A549 (cell line): ENCODE measurements around the gene MADCAM1. TPM values are rescaled to one million over a fixed set of nuclear protein-coding genes. Genes with fewer than 3 reads are reported as not detected.

Experiments
- ATAC-seq, 2 experiments: fragments of 200-7000 bp in 1 of 2; fragments of >200 bp in 1 of 2; cut with Nextera tagmentation in 1 of 2; cut with Tn5 transposase in 1 of 2; 3 replicates each; pipeline versions ENCODE4 v1.8.0 to v1.9.1; 2018 to 2020; ENCODE audit warnings: mild to moderate bottlenecking in 1 of 2, moderate library complexity in 1 of 2
- CTCF ChIA-PET: fragments of 300-600 bp; sonication (Branson Sonifier 250); formaldehyde crosslinking; extraction: SDS; loops from one replicate; lab custom pipeline; 2021; ENCODE audit warnings: antibody characterized with exemption, inconsistent platforms; lab: Yijun Ruan, JAX
- POLR2A ChIA-PET: fragments of 350-600 bp; formaldehyde crosslinking; extraction: SDS; loops from one replicate; lab custom pipeline; 2021; ENCODE audit warnings: antibody characterized with exemption, inconsistent platforms; lab: Yijun Ruan, JAX
- DNase-seq, 2 experiments: peaks; one replicate each; pipeline versions ENCODE4 v3.0.0 to v3.0.0-alpha.2; 2011 to 2016; ENCODE audit warnings: low read depth in 1 of 2, low spot score in 1 of 2
- FAIRE-seq: peaks from 2 replicates; lab custom pipeline; 2011; peaks lifted over from hg19 to GRCh38; lab: Jason Lieb, UNC
- H3K27ac ChIP-seq, 2 experiments: fragments of >200 bp; sonication (Bioruptor Twin); formaldehyde crosslinking; 3 replicates each; pipeline ENCODE4 v1.5.1; 2016 to 2017
- H3K4me1 ChIP-seq: fragments of >200 bp; sonication (Bioruptor Twin); formaldehyde crosslinking; 3 replicates; pipeline ENCODE4 v1.6.1; 2016
- H3K4me2 ChIP-seq: fragments of >200 bp; sonication (Bioruptor Twin); formaldehyde crosslinking; 3 replicates; pipeline ENCODE4 v1.6.1; 2016
- H3K4me3 ChIP-seq: fragments of >200 bp; sonication (Bioruptor Twin); formaldehyde crosslinking; 3 replicates; pipeline ENCODE4 v1.5.1; 2016
- H3K9me3 ChIP-seq: fragments of >200 bp; sonication (Bioruptor Twin); formaldehyde crosslinking; 3 replicates; pipeline ENCODE4 v1.6.1; 2016
- BCL3 ChIP-seq: fragments of >200 bp; sonication (Bioruptor Twin); formaldehyde crosslinking; IDR thresholded peaks from 3 replicates; pipeline ENCODE4 v1.6.1; 2016
- CBX2 ChIP-seq: fragments of 200-600 bp; sonication (generic); IDR thresholded peaks from 2 replicates; pipeline ENCODE4 v1.6.1; 2016; ENCODE audit warnings: low read depth, mild to moderate bottlenecking, borderline replicate concordance
- CTCF ChIP-seq: fragments of >200 bp; sonication (Bioruptor Twin); formaldehyde crosslinking; IDR thresholded peaks from 3 replicates; pipeline ENCODE4 v1.5.1; 2016
- GATA3 ChIP-seq: IDR thresholded peaks from 2 replicates; pipeline ENCODE4 v1.6.1; 2012; ENCODE audit warnings: borderline replicate concordance
- HMGXB4 ChIP-seq: fragments of 250-450 bp; sonication (Bioruptor Pico); IDR thresholded peaks from 2 replicates; pipeline ENCODE4 v1.5.0; 2021; ENCODE audit warnings: mild to moderate bottlenecking, moderate library complexity, borderline replicate concordance
- HOXB13 ChIP-seq: fragments of 250-450 bp; sonication (Bioruptor Pico); IDR thresholded peaks from 2 replicates; pipeline ENCODE4 v1.5.0; 2020; ENCODE audit warnings: low read depth, mild to moderate bottlenecking, moderate library complexity
- HOXB5 ChIP-seq: fragments of 250-450 bp; sonication (Bioruptor Pico); IDR thresholded peaks from 2 replicates; pipeline ENCODE4 v1.5.0; 2020; ENCODE audit warnings: mild to moderate bottlenecking, moderate library complexity
- JUN ChIP-seq, 2 experiments: fragments of >200 bp; sonication (Bioruptor Twin); formaldehyde crosslinking; IDR thresholded peaks; 2 replicates in 1 of 2; 3 replicates in 1 of 2; pipeline ENCODE4 v1.6.1; 2016 to 2017
- JUNB ChIP-seq: fragments of >200 bp; sonication (Bioruptor Twin); formaldehyde crosslinking; IDR thresholded peaks from 2 replicates; pipeline ENCODE4 v1.6.1; 2016
- KDM5A ChIP-seq: fragments of 200-600 bp; sonication (generic); IDR thresholded peaks from 2 replicates; pipeline ENCODE4 v1.6.1; 2016; ENCODE audit warnings: antibody characterized with exemption, mild to moderate bottlenecking
- MYC ChIP-seq: IDR thresholded peaks from 2 replicates; pipeline ENCODE4 v1.6.1; 2012; ENCODE audit warnings: mild to moderate bottlenecking, inconsistent platforms, low read length, improper control_type of control experiment, borderline replicate concordance
- NR3C1 ChIP-seq: fragments of >200 bp; sonication (Bioruptor Twin); formaldehyde crosslinking; IDR thresholded peaks from 3 replicates; pipeline ENCODE4 v1.6.1; 2017
- PBX3 ChIP-seq: IDR thresholded peaks from 2 replicates; pipeline ENCODE4 v1.6.1; 2012
- PHF8 ChIP-seq: fragments of 200-600 bp; sonication (generic); IDR thresholded peaks from 2 replicates; pipeline ENCODE4 v1.6.1; 2016; ENCODE audit warnings: low read depth, mild to moderate bottlenecking, antibody characterized with exemption, moderate library complexity, borderline replicate concordance
- POLR2A ChIP-seq: IDR thresholded peaks from 2 replicates; pipeline ENCODE4 v1.6.1; 2012; ENCODE audit warnings: mild to moderate bottlenecking, low read length
- POLR2AphosphoS2 ChIP-seq: conservative IDR thresholded peaks from 2 replicates; pipeline ENCODE4 v1.6.1; 2012; ENCODE audit warnings: low read length, improper control_type of control experiment, inconsistent platforms
- RAD21 ChIP-seq, 2 experiments: fragments of >200 bp in 1 of 2; sonication (Bioruptor Twin) in 1 of 2; formaldehyde crosslinking in 1 of 2; IDR thresholded peaks in 1 of 2; conservative IDR thresholded peaks in 1 of 2; 2 replicates in 1 of 2; 3 replicates in 1 of 2; pipeline ENCODE4 v1.6.1; 2012 to 2018; ENCODE audit warnings: inconsistent platforms in 1 of 2
- SMC3 ChIP-seq: fragments of >200 bp; sonication (Bioruptor Twin); formaldehyde crosslinking; IDR thresholded peaks from 3 replicates; pipeline ENCODE4 v1.6.1; 2018; ENCODE audit warnings: inconsistent platforms
- TFCP2L1 ChIP-seq: fragments of 250-450 bp; sonication (Bioruptor Pico); IDR thresholded peaks from 2 replicates; pipeline ENCODE4 v1.5.0; 2021; ENCODE audit warnings: mild to moderate bottlenecking
- TP53 ChIP-seq: fragments of 250-450 bp; sonication (Bioruptor Pico); IDR thresholded peaks from 2 replicates; pipeline ENCODE4 v1.5.0; 2021; ENCODE audit warnings: mild to moderate bottlenecking, moderate library complexity
- ZSCAN20 ChIP-seq: fragments of 250-450 bp; sonication (Bioruptor Pico); IDR thresholded peaks from 2 replicates; pipeline ENCODE4 v1.8.0; 2022; ENCODE audit warnings: mild to moderate bottlenecking, moderate library complexity
- WGBS: methylation state at CpG from one replicate; pipeline ENCODE4 v1.1.6; 2017; ENCODE audit errors: missing lambda C conversion rate; 5-methylcytosine and 5-hydroxymethylcytosine counted together
- polyA plus RNA-seq, 4 experiments: library from polyadenylated mRNA; depleted of rRNA in 3 of 4; stranded (reverse); fragments of >200 nt; fragmentation: RNase III in 1 of 4; extraction: RNeasy Plus Mini Kit Qiagen cat#74134 plus additional on column Dnase treatment in 1 of 4; gene quantifications; 2 replicates in 3 of 4; 3 replicates in 1 of 4; pipeline ENCODE4 v1.2.3, GENCODE V29; 2011 to 2017
- TF ChIP-seq, protein P1 (sequence below): IDR thresholded peaks from 2 replicates; pipeline ENCODE4 v1.6.1; 2012
- TF ChIP-seq, protein P2 (sequence below): fragments of >200 bp; sonication (Bioruptor Twin); formaldehyde crosslinking; IDR thresholded peaks from 2 replicates; pipeline ENCODE4 v1.6.1; 2016

MADCAM1 gene
- polyA plus RNA-seq, 2 of the 4 experiments (the other 2 are of a cell fraction), result 0.06 to 0.25 TPM

DNA sequence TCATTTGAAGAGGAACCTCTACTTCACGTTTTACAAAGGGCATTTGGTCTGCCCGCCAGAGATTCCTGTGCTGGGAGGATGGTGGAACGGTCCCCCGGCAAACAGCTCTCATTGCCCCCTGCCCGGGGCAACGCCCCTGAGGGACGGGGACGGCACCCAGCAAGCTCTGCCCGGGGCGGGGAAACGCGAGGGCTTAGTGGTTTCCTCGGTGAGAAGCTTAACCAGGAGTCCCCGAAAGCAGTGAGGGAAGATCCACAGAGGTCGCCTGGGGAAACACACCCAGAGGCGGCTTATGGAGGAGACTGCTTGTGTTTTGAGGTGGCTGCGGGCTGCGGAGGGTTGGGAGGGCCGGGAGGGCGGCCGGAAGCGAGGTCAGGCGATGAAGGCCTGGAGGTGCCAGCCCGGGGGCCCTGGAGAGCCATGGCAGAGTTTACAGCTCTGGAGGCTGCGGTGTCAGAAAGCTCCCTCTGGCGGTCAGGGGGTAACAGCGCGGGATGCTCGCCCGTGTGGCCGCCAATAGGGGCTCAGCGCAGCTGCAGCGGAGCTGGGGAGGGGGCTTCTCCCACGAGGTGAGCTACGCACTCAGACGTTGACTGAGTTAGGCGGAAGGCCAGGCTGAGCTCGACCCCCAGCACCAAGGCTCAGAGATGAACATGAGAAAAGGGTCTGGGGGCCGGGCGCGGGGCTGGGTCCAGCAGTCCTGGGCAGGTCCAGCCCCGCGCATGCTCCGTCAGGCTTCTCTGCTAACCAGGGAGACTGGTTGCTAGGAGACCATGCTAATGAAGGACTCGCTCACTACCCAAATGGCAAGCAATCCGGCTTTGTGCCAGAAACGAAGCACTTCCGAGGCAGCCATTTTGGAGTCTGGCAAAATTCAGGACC, 10.4 kb downstream of the MADCAM1 start:
- no peaks in the 10 kb centered on the region for H3K9me3 ChIP-seq
- H3K4me1 ChIP-seq, result peaks cover 4% of the 10 kb centered on the region; the same call in 1 of the 3 replicates
- peak overlapping the region; percentile 79 for H3K4me2 ChIP-seq
- peak overlapping the region; percentile 99 to 100 for H3K27ac ChIP-seq
- DNase-seq (peak; percentile 95 to 99), ATAC-seq (peak; percentile 81 to 87), FAIRE-seq (no peak)
- WGBS, result 12% methylated on average over 26 of the region's 48 CpGs
- TF ChIP-seq TP53 (CRISPR knock-in tag) (no peak), NR3C1 (no peak), MYC (no peak; the same call in 1 of the 2 replicates), HOXB5 (CRISPR knock-in tag) (no peak), POLR2AphosphoS2 (no peak), CBX2 (no peak), CTCF (peak; percentile 69), JUNB (no peak), HOXB13 (CRISPR knock-in tag) (no peak), SMC3 (peak; percentile 63), POLR2A (peak; percentile 6; the same call in 1 of the 2 replicates), PBX3 (no peak), GATA3 (no peak), RAD21 (conservative IDR thresholded peaks at IDR 0.05 in 1 of 2, IDR thresholded peaks at IDR 0.05 in 1 of 2) (peak; percentile 50 to 57), PHF8 (peak; percentile 27; the same call in 1 of the 2 replicates), ZSCAN20 (CRISPR knock-in tag) (no peak)
- TF ChIP-seq, protein P1, sequence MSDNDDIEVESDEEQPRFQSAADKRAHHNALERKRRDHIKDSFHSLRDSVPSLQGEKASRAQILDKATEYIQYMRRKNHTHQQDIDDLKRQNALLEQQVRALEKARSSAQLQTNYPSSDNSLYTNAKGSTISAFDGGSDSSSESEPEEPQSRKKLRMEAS, result peak; percentile 61; the same call in 1 of the 2 replicates
- ChIA-PET POLR2A (interaction anchor here (0.6 to 1.6 kb wide), 7 partner anchors 11 to 127 kb away, joined by 3 to 9 read pairs (median 4); partner anchors contain the start of genes CDC34 and POLRMT), CTCF (interaction anchor here (0.6 to 2.8 kb wide), 17 partner anchors 8 to 129 kb away, joined by 3 to 17 read pairs (median 4); partner anchors contain the start of genes CDC34 and MADCAM1)
- H3K4me3 ChIP-seq, result peak overlapping the region; percentile 99

- ChIA-PET POLR2A (interaction anchor here (1.4 to 1.6 kb wide), 4 partner anchors 12 to 24 kb away, joined by 3 to 9 read pairs (median 4); partner anchors contain the start of gene CDC34), CTCF (interaction anchor here (0.6 to 2.8 kb wide), 13 partner anchors 8 to 119 kb away, joined by 3 to 17 read pairs (median 5); partner anchors contain the start of genes CDC34 and MADCAM1)
- H3K9me3 ChIP-seq, result no peaks in the 10 kb centered on the region
- peak; percentile 83 to 88 for ATAC-seq
- DNase-seq, result peak in 1 of 2 experiments; percentile 75
- H3K4me2 ChIP-seq, result peak within 1 kb of the TSS; percentile 99
- peak within 1 kb of the TSS; percentile 99 to 100 for H3K27ac ChIP-seq
- peak; percentile 55 for TF ChIP-seq POLR2A
- no peak for TF ChIP-seq TP53 (CRISPR knock-in tag)
- TF ChIP-seq BCL3, result 0 out of 3 replicates have a peak, but pooled peaks have one; percentile 15
- TF ChIP-seq, protein P2, sequence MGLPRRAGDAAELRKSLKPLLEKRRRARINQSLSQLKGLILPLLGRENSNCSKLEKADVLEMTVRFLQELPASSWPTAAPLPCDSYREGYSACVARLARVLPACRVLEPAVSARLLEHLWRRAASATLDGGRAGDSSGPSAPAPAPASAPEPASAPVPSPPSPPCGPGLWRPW, result no peak
- TF ChIP-seq HOXB13 (CRISPR knock-in tag), result 0 out of 2 replicates have a peak, but pooled peaks have one; percentile 35
- TF ChIP-seq JUN (IDR thresholded peaks at IDR 0.05), result peak; percentile 60 to 71; a peak in 4 of 5 replicates
- 0 out of 2 replicates have a peak, but pooled peaks have one; percentile 38 for TF ChIP-seq HOXB5 (CRISPR knock-in tag)
- peak; percentile 77 for TF ChIP-seq PHF8
- no peak for TF ChIP-seq TFCP2L1 (CRISPR knock-in tag)
- no peak for TF ChIP-seq HMGXB4 (CRISPR knock-in tag)
- TF ChIP-seq KDM5A, result peak; percentile 80
- no peak for FAIRE-seq
- WGBS, result 4% methylated on average over 27 of the region's 81 CpGs
- H3K4me1 ChIP-seq, result peaks cover 4% of the 10 kb centered on the region; the same call in 1 of the 3 replicates
- H3K4me3 ChIP-seq, result peak within 1 kb of the TSS; percentile 99
These were observed 11.3 kb downstream of the MADCAM1 start, which contains the start of gene TPGS1 for GRCh38 chr19:507286-508203. Gene TPGS1 (plus strand): TSS chr19:507497. CDS start chr19:507507, 10 bp downstream.
